ENCODE data around the gene EVA1A.
"Not testable (repeated sequence)": the region's sequence is repeated elsewhere in the genome, so short reads cannot be mapped to it uniquely, and the experiment has no call there.

Gene EVA1A

DNA sequence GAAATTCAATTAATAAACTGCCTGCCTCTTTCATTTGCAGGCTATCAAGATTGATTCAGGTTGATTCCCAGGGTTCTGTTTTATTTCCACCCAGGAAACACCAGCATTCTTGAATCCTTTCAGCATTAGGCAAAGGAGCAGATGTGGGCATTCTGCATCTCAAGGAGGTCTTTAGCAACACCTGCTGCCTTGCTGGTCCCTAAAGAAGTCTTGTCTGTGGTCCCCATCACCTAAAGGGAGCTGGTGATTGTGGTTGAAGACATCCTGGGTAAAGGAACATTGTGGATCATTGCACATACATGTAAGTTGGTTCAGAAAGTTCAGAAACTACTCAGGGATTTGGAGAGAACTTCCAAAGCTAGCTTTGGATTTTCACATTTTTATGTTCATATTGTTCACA, 78.3 kb downstream of the EVA1A start:
- no peak for DNase-seq (ENCODE audit: low spot score)
- Histone ChIP-seq H3K4me3 (no peak overlapping the region), H3K27ac (no peak overlapping the region)
- TF ChIP-seq, protein P1, sequence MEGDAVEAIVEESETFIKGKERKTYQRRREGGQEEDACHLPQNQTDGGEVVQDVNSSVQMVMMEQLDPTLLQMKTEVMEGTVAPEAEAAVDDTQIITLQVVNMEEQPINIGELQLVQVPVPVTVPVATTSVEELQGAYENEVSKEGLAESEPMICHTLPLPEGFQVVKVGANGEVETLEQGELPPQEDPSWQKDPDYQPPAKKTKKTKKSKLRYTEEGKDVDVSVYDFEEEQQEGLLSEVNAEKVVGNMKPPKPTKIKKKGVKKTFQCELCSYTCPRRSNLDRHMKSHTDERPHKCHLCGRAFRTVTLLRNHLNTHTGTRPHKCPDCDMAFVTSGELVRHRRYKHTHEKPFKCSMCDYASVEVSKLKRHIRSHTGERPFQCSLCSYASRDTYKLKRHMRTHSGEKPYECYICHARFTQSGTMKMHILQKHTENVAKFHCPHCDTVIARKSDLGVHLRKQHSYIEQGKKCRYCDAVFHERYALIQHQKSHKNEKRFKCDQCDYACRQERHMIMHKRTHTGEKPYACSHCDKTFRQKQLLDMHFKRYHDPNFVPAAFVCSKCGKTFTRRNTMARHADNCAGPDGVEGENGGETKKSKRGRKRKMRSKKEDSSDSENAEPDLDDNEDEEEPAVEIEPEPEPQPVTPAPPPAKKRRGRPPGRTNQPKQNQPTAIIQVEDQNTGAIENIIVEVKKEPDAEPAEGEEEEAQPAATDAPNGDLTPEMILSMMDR (IDR thresholded peaks at IDR 0.05), result no peak

DNA sequence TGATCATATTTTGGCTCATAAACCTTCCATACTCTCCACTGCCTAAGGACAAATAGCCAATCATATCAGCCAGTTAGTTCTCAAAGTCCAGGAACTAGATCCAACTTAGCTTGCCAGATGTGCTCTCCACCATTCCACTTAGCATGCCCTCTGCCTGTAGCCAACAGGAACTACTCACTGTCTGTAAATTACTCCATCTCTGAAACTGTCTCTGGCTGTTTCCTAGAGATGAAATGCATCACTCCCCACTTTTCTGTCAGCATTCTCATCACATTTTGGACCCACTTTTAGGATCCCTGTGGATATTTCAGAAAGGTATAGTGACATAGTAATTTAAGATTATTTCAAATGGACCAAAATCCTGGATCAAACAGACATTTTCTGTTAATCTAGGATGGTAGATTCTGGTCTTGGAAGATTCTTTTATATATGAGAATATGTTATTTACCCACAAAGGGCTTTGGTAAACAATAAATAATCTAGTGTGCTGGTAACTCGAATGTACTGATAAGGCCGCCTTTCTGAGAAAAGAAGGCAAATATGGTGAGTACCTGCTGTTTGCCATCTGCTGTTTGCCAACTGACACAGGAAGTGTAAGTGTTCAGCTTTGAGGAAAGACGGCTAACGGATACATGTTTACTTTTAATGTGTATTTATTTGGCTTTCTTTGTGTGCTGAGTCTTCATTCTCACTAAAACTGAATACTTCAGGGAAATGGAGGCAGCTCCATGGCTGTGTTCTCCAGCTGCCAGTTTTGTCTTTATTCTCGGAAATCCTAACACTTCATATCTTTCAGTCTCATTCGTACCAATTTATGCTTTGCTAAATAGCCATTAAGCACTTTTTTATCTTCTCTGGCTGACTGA, 79.5 kb downstream of the EVA1A start:
- H3K4me3 ChIP-seq, result no peak overlapping the region
- DNase-seq (ENCODE audit: low spot score), result no peak
- H3K27ac ChIP-seq, result no peak overlapping the region
- TF ChIP-seq, protein P1 (IDR thresholded peaks at IDR 0.05), result no peak

DNA sequence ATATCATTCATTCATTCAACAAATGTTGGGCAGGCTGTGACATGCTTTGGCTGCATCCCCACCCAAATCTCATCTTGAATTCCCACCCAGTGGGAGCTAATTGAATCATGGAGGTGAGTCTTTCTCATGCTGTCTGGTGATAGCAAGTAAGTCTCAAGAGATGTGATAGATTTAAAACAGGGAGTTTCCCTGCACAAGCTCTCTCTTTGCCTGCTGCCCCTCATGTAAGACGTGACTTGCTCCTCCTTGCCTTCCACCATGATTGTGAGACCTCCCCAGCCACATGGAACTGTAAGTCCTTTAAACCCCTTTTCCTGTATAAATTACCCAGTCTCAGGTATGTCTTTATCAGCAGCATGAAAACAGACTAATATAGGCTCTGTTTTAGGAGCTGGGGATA, 83.0 kb downstream of the EVA1A start:
- not testable (repeated sequence) for DNase-seq (ENCODE audit: low spot score); H3K27ac ChIP-seq; H3K4me3 ChIP-seq

DNA sequence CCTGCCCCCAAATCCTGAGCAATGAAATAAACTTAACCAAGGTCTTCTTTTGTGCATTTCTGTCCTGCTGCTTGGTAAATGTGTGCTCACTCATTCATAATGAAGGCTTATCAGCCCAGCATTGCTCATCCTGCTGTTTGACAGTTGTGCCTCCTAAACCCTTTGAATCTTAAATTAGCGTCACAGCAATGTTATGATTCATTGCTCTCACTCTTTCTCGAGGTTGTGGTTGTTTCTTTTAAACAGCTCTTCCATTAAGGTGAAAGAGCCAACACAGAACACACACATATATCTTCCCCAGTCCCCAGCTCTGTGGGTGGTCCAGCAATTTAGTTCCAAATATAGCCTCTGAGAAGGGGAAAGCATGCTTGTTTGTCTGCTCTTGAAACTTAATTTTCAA, 84.0 kb downstream of the EVA1A start:
- H3K4me3 ChIP-seq, result no peak overlapping the region
- TF ChIP-seq, protein P1 (IDR thresholded peaks at IDR 0.05), result no peak
- H3K27ac ChIP-seq, result no peak overlapping the region
- DNase-seq (ENCODE audit: low spot score), result no peak

DNA sequence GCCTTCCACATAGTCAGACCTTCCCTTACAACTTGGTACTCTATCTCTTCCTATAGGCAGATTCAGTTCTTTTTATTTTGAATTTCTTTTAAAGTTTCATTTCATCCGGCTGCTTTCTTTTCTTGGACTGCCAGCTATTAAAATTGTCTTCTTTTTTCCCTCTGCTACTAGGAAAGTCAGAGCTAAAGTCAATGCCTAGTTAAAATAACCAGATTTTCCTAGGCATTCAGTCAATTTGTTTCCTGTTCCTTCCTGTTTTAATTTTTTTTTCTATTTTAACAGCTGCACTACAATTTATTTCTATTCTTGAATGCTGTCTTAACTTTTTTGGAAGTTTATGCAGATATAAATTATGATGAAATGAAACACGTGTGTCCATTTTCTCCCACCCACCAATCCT, 84.8 kb downstream of the EVA1A start:
- TF ChIP-seq, protein P1 (IDR thresholded peaks at IDR 0.05), result no peak
- no peak overlapping the region for H3K4me3 ChIP-seq
- no peak for DNase-seq (ENCODE audit: low spot score)
- H3K27ac ChIP-seq, result no peak overlapping the region

DNA sequence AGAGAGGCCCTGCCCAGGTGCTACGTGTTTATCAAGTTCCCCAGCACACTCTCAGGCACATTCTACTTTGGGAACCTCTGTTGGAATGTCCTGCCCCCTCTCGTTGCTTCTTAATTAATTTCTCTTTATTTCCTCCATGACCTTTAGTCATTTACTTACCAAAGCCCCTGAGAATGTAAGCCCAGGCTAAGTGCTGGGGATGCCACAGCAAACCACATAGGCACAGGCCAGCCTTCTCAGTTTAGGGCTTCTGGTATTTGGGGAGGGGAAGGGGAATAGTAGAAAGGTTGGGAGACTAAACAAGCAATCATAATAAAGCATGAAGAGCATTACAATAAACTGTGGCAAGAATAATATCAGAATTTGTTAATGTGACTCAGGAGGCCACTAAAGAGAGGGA, 85.7 kb downstream of the EVA1A start:
- DNase-seq (ENCODE audit: low spot score), result no peak
- Histone ChIP-seq H3K4me3 (no peak overlapping the region), H3K27ac (no peak overlapping the region)
- TF ChIP-seq, protein P1 (IDR thresholded peaks at IDR 0.05), result no peak

DNA sequence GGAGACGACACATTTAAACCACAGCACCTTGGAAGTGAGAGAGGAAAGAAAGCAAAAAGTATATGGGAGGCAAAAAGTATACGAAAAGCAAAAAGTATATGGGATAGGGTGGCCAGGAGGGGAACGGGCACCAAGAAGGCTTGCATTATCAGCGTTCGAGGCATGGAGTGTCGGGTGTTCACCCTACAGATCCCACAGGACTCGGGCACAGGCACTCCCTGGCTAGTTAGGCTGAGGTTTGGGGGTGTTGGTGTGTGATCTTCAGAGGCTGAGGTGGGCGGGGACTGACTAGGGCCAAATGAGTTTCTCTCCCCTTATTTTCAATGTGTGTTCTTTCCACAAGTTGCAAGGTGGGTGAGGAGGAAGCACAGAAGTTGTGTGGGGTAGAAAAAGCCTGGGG, 86.6 kb downstream of the EVA1A start:
- no peak overlapping the region for H3K4me3 ChIP-seq
- no peak overlapping the region for H3K27ac ChIP-seq
- TF ChIP-seq, protein P1 (IDR thresholded peaks at IDR 0.05), result no peak
- DNase-seq (ENCODE audit: low spot score), result no peak

Data from coronary artery (tissue), 2 donors.